NCI-H1105 (cell line): Measurements from ENCODE around the gene RBMS1.

Experiments
- DNase-seq: peaks from one replicate; lab custom pipeline; 2025; lab: John Stamatoyannopoulos, UW

RBMS1 gene

DNA sequence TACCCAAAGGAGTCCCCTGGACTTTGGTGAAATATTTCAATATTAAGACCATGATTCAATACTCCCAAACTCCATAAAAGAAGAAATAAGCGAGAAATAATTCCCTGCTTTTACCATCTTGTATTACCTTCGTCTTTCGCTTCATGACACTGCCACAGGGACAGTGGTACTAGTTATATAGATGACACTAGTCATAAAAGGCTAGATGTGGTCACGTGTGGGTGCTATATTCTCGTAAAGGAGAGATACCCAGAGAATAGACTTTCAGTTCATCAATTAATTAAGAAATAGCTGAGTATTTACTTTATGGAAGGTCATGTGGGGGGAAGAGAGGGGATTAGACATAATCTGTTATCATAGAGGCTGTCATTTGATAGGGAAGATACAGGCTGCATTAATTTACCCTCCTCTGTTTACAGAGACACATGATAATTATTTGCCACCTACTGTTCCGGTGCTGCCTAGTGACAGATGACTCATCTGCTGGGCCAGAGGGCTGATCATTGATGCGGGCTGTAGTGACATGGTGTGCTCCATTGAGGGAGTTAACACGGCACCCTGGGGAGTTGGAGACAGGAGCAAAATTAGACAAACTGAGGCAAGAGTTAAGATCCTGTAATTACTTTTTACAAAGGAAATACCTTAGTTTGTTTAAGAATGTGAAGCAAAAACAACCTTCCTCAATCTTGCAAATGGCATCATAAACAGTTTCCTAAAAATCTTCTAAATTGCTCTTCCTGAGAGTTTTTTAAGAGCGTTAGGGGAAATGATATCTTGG, 215.3 kb downstream of the RBMS1 start:
- no peak for DNase-seq

DNA sequence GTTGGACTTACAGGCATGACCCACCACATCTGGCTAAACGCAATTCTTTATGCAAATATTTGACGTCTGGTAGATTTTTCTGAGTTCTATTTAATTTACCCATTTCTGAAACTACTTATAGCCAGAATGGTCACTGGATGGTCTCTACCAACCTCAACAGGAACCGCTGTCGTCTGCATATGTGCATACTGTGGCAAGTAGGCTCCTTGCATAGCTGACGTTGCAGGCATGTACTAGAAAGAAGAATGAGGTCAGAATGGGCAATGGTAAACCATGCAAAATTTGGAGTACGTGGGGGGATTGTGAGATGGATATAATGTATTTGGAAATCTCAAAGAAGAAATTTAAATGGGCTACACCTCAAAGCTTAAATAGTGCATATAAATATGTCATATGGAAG, 216.5 kb downstream of the RBMS1 start:
- no peak for DNase-seq

DNA sequence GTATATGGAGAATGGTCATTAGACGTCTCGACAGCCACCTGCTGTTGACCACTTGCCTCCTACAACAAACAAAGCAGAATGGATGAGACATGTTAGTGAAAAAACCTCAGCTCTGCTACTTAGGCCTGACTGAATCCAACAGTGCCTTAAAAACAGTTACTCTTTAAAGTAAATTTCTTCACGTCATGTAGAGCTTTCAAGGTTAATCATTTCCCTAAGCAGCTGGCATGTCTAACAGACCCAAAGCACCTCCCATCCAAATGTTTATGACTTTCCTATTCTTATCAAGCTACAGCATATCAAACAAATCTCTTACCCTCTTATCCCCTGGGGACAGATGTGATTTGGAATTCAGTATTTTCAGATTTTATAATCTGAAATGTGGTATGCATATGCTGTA, 218.0 kb downstream of the RBMS1 start:
- DNase-seq: no peak

DNA sequence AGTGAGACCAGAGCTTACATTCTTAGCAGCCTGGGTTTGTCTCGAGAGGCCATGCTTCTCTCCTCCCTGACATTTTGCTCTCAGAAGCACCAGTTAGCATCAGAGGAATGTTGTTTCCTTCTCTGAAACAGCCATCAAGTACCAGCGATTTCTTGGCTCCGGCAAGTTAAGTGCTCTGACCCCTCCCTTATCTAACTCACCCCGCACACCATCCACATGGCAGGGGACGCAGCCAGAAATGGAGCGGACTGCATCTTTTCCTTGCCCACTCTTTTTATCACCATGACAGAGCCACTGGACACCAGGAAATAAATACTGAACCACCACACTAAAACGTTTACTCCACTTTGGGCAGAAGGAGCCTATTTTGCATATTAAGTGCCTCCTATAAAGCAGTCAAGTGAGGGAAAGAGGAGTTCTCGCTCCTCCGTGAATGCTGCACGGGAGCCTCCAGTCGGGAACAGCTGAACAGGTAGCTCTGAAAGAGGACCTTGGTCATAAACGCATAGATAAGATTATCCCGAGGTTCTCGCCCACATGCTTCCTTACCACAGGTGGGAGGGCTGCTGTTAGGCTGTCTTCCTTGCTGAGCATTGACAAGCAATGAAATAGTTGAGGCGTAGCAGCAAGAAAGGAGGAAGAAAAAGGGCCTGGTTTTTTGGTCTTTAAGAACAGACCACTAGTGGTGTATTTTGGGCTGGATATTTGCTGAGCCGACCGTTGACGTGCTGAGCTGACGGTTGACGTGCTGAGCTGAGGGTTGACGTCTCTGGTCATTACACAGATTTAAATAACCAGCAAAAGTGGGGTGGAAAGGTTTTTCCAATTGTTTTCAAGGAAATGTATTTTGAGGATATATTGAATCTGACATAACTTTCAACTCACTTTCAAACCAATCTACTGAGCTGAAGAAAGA, 222.2 kb downstream of the RBMS1 start:
- no peak for DNase-seq

DNA sequence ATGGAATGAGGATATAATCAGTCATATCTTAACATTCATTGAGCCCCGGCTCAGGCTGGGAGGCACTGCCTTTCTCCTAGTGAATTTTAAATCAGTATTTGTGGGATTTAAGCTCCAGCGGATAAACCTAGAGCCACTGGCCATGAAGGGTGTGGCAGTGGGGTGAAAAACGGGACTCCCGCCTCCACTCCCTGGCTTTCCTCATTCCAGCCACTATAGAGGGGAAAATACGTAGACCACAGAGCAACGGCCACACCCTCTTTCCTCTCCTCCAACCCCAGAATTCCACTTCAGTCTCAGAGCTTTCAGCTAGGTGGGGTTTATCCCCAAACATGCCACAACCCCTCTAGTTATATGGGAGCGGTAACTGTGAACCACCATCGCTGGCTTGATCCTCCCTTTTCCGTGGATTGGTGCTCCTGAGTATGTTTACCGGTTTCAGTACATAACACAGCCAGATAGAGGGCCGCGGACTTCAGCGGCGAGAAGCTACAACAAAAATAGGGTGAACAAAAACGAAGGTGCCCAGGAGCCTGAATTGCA, 223.0 kb downstream of the RBMS1 start:
- DNase-seq: no peak

DNA sequence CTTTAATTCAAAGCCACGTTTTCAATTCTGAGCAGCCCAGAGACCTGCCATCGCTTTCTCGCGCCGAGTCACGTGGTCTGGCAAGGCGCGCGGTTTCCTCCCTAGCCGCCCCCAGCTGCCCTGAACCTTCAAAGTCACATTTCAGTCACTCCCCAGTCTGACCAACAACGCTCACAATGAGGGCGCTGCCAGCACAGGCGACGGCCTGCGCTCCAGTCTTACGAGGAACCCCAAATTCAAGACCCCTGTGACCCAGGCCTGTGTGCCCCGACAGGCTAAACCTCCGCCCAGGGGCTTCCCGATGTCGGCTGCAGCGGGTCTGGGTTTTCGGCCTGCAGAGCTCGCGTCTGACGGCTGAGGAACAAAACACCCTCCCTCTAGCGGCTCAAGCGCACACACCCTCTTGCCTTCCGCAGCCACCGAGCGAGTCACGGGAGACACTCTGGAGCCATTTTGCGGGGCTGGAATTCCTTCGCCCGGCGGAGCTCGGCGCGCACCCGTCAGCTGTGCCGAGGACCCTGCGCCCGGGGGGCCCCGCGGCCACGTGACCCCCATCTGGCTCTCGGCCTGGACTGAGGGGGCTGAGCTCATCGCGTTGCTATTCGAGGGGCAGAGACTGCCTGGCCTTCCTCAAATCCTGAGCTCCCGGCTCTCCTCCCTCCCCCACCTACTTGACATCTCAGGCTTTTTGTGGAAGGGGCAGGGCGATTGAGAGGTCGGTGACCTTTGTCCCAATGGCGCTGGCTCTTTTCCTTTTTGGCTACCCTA, 223.6 kb downstream of the RBMS1 start:
- DNase-seq: peak; percentile 80

DNA sequence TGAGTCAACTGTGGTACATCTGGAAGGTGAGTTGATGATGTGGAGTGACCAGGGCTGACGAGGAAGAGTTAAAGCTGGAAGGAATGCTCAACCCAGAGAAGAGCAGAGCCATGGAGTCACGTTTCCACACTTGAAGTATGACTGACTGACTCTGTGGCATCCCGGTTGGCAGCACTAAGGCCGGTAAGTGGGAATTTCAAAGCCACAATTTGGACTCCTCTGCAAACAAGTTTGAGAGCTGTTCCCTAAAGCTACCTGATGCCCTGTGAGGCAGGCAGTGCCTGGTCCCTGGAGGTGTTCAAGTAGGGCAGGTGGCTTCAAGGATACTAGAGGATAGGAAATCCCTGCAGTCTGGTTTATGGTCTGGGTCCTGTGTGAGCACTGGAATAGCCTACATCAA, 224.2 kb downstream of the RBMS1 start:
- DNase-seq: peak; percentile 47

DNA sequence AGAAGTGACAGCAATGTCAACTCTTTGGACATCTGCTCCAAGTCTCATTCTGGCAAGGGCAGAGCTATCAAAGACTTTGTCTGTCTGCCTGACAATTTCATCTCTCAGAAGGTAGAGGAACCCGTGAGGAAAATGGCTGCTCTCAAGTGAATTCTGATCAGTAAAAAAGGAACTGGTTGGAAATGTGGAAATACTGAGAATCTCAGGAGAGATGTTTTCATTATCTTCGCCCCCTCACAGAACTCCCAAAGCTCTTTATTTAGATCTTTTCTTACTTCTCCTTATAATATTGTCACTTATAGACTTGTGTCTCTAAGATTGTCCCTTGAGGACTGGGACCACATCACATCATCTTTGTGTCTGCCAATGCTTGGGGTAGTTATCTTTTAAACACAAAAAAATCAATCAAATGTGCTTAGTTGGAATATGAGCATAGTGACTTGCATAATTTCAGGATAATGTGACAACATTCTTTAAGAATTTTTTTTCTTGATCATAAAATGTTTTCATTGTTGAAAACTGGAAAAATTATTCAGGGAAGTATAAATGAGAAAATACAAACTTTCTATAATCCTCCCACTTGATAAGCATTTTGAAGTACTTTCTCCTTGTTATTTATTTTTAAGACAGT, 225.3 kb downstream of the RBMS1 start:
- no peak for DNase-seq

DNA sequence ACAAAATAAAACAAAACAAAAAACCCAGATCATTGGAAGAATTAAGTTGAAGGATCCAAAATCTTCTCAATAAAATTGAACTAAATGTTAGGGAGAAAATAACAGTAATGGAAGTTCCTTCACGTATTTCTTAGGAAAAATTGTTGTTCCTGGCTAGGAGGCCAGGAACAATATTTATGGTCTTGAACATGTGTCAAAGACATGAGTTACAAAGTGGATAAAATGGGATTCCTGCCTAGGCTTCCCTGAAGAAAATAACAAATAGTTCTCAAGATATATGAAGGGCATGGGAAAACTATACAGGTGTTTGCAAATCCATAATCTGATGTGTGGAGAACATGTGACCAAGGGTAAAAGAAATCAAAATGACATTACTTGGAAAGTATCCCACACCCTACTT, 225.9 kb downstream of the RBMS1 start:
- DNase-seq: no peak

DNA sequence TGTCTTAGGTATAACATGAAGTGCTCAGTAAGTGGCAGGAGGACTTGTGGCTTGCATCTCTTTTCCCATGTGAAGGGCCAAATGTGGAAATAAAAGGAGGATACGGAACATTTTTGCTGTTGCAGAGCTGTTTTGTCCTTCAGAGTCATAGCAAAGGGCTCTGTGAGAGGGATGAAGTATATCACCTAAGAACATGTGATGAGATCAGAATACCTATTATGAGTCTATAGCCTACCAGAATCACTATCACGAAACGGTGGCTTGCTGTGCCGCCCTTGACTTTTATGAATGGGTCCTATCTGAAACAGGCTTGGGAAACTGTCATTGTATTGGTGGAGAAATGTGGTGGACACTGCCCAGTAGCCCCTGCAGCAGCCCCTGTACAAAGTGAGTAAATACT, 226.6 kb downstream of the RBMS1 start:
- DNase-seq: no peak

DNA sequence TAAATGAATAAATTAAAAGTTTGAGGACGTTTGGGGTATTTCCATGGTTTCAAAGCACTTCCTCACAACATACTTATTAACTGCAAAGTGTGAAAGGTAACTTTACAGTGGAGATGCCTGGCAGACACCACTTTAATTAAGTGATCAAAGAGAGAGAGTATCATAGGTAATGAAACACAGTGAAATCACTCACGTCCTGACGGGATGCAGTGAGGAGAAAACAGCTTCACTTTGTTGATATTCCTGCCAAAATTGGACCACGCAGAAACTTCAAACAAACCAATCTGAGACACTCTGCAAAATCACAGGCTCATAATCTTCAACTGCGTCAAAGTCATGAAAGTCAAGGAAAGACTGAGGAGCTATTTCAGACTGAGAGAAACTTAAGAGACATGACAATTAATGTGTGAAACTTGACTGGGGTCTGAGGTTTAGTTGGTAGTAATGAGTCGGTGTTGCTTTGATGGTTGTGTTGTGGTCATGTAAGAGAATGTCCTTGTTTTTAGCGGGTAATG, 227.5 kb downstream of the RBMS1 start:
- DNase-seq: no peak

DNA sequence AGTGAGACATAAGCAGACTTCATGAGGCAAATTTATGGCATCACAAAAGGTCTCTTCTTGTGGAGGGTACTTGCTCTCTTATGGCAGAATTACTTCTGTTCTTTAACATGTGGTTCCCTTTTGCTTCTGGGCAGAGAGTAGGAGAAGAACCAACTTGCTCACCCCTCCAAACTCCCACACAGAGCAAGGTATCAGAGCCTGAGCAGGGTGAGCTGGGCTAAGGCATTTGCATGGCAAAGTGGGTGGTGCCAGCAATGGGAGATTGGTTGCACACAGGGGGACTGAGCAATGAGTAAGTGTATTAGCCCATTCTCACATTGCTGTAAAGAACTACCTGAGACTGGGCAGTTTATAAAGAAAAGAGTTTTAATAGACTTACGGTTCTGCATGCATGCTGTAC, 229.3 kb downstream of the RBMS1 start:
- no peak for DNase-seq

DNA sequence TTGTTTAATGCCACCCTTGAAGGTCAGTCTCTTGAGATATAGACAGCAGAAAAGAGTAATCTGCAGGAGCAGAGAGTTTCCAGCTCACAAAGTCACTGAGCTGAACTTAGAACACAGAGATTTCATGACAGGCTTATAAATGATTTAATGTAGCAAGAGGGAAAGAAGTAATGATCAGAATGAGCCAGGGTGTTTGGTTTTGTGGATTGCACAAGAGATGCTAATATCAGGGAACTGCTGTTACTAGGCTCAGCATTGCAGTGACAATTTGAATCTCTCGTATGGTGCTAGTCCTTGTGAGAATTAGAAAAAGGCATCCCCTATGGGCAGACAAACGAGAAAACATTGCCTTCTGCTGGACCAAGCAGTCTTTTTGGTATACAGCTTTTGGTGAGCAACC, 231.9 kb downstream of the RBMS1 start:
- no peak for DNase-seq

DNA sequence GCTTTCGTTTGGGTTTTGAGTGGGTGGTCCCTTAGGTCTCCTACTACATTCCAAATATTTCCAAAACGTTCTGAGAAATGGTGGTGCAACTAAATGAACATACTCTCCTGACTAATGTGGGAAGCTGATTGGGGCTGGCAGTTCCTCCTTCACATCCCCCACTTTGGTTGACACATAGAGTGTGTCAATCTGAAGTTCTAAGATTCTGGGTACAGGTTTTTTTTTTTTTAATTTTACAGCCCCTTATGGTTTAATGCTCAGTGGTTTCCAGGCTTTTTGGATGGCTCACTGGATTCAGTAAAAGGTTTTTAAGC, 235.2 kb downstream of the RBMS1 start:
- DNase-seq: no peak

DNA sequence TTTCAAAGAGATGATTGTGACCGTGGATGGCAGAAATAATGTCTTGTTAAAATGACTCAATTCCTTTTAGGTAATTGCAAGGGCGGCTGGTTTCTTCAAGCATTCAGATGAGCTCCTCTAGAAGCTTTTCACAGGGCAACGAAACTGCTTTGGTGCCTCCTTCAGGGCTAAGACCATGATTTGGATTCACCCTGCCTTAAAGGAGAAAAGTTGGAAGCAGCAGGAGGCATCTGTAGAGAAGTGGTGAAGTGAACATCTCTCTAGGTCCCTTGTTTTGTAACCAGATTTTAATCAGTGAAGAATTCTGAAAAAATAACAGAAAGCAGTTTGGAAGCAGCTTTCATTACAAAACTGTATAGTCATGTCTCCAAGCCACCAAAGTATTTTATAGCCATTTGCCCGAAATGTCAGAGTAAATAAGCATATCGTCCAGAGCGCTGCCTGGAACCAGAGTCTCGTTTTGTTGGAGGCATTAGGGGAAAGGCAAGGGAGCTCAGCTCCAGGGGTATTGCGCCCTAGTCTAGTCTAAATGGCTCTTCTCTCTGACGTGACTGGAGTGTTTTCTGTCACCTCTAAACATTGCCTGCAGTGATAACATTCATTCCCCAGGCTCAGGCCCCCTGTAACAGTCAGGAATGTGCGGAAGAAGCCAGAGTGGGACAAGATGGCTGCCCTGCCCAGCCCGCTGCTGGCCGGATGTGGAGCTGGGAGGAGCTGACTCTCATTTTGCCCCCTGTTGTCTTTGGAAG, 235.7 kb downstream of the RBMS1 start:
- DNase-seq: no peak

DNA sequence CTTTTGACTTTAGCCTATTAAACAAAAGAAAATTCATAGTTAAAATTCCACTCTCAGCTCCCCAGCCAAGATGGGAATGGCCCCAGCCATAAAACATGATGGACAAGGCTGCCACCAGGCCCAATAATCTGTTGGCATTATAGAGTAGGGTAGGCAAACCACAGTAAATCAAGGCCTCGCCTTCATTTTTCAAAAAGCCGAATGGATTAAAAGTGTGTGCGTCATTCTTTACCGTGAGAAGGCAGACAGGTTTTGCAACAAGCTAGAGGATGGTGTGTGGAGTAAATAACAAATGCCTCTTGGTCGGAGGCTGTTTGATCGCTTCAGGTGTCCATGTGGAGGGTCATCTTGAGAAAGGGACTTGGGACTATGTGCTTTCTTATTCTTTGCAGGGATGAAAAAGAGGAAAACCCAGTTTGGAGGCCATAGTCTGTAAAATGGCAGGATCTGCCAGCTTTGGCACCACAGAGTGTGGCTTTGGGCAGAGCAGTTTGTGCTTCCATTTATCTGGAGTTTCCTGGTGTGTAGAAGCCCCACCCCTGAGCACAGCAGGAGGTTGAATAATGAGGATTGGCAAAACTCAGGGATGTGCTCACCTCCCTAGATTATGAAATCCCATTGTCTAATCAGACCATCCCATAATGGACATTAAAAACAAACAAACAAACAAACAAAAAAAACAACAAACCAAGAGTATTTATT, 236.4 kb downstream of the RBMS1 start:
- DNase-seq: no peak

DNA sequence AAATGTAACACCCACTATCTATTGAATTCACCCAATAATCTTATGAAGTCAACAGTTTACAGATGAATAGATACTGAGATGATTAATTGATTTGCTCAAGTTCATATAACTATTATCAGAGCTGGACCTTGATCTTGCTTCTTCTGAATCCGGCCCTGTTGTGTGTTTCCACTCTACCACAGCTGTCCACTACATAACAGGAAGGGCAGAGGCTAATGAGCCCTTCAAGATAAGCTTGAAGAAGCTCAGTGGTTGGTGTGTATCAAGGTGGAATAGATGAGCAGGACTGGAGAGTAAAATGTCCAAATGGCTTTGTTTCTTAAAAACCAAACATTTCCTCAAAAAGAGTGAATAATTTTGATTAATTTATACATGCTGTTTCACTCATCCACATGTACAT, 237.1 kb downstream of the RBMS1 start:
- no peak for DNase-seq

DNA sequence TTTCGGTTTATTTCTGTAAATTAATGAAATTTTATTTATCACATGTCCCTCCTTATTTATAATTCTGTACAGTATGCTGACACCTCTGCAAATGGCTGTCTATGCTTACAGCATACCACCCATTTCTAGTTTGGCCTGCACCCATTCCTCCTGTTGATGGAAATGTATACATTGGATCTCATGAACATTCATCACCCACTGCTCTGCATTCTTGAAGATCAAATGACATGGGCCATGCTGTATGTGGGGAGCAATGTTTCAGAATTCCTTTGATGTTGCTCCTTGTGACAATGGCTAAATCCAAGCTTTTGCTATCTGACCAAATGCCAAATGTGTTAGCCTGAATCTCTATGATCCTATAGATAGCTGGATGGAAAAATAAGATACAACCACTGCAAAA, 238.2 kb downstream of the RBMS1 start:
- DNase-seq: no peak

DNA sequence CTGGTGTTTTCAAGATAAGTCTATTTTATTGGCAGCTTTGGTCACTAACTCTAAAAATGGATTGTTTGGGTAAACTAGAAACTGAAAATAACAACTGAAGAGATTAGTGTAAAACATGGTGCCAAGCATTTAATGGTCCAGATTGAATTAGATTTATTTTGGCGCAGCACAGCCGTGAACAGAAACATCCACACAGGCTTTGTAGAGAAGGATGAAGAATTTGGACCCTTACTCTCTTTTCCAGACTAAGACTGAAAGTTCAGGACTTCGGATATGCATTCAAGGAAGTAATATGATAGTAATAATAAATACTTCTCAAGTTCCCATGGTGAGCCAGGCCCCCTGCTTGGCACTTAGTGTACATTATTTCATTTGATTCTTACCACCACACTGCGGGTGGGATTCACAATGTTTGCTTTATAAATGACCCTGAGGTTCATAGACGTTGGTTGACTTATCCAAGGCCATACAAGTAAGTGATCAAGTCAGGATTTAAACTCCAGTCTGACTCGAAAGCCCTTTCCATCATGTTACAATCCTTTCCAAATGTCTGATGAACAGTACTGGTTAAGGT, 239.3 kb downstream of the RBMS1 start:
- DNase-seq: no peak
